Esophagus muscularis mucosa (tissue), 4 donors: ENCODE data around the gene NTRK2. TPM values are rescaled to one million over a fixed set of nuclear protein-coding genes. Genes with fewer than 3 reads are reported as not detected.

Experiments
- DNase-seq: peaks from one replicate; pipeline ENCODE4 v3.0.0-alpha.2; 2017; ENCODE audit errors: extremely low spot score
- H3K27ac ChIP-seq, 4 donors: fragments of 200-600 bp; sonication (generic); replicated peaks in 1 of 4; 1 replicate in 3 of 4; 2 replicates in 1 of 4; pipeline ENCODE4 v1.5.1; 2016 to 2019; ENCODE audit warnings: mild to moderate bottlenecking in 1 of 4
- H3K27me3 ChIP-seq, 4 donors: fragments of 200-600 bp; sonication (generic); one replicate each; pipeline versions ENCODE4 v1.5.1 to v1.6.0; 2016 to 2019
- H3K36me3 ChIP-seq, 4 donors: fragments of 200-600 bp; sonication (generic); one replicate each; pipeline ENCODE4 v1.5.1; 2016 to 2019
- H3K4me1 ChIP-seq, 4 donors: fragments of 200-600 bp; sonication (generic); one replicate each; pipeline ENCODE4 v1.5.1; 2016 to 2019
- H3K4me3 ChIP-seq, 4 donors: fragments of 200-600 bp; sonication (generic); 1 replicate in 2 of 4; 2 replicates in 2 of 4; pipeline ENCODE4 v1.5.1; 2016 to 2019; ENCODE audit warnings: mild to moderate bottlenecking in 4 of 4, moderate library complexity in 1 of 4
- H3K9me3 ChIP-seq, 4 donors: fragments of 200-600 bp; sonication (generic); 1 replicate in 3 of 4; 2 replicates in 1 of 4; pipeline ENCODE4 v1.5.1; 2016 to 2019
- EP300 ChIP-seq: sonication (generic); formaldehyde crosslinking; IDR thresholded peaks from one replicate; pipeline ENCODE4 v1.6.1; 2017; ENCODE audit warnings: antibody characterized with exemption
- POLR2A ChIP-seq: fragments of 450-650 bp; IDR thresholded peaks from one replicate; pipeline ENCODE4 v1.6.1; 2017; ENCODE audit warnings: antibody characterized with exemption, moderate library complexity, mild to moderate bottlenecking, low read depth
- POLR2AphosphoS5 ChIP-seq, 2 donors: sonication (generic); formaldehyde crosslinking; IDR thresholded peaks; one replicate each; pipeline ENCODE4 v1.6.1; 2017; ENCODE audit warnings: antibody characterized with exemption in 2 of 2
- whole genome bisulfite sequencing: methylation state at CpG from one replicate; pipeline ENCODE4 v1.1.5; 2018; 5-methylcytosine and 5-hydroxymethylcytosine counted together
- intact Hi-C: fragments of 100-400 bp; cut with DNase I; formaldehyde crosslinking; loops from one replicate; pipeline ENCODE4 v1.15.1; 2023
- total RNA-seq, 4 donors: library from RNA; depleted of rRNA; stranded (reverse); fragments of >200 nt; gene quantifications; one replicate each; pipeline versions ENCODE4 v1.1.0 to v1.2.1, GENCODE V29; 2016
- TF ChIP-seq, protein P1 (sequence below), 3 experiments: fragments of 200-600 bp in 2 of 3; fragments of 450-650 bp in 1 of 3; sonication (generic) in 2 of 3; IDR thresholded peaks; one replicate each; pipeline ENCODE4 v1.5.1; 2017 to 2019; ENCODE audit warnings: antibody characterized with exemption in 3 of 3, mild to moderate bottlenecking in 2 of 3, moderate library complexity in 1 of 3

NTRK2 gene
- total RNA-seq, 4 donors from 2014 or later = 1.2 to 6.3 (median 5.5) TPM

- no peak for TF ChIP-seq EP300
- TF ChIP-seq POLR2AphosphoS5 (IDR thresholded peaks at IDR 0.05) = no peak
- no peak for TF ChIP-seq POLR2A
- TF ChIP-seq, protein P1, sequence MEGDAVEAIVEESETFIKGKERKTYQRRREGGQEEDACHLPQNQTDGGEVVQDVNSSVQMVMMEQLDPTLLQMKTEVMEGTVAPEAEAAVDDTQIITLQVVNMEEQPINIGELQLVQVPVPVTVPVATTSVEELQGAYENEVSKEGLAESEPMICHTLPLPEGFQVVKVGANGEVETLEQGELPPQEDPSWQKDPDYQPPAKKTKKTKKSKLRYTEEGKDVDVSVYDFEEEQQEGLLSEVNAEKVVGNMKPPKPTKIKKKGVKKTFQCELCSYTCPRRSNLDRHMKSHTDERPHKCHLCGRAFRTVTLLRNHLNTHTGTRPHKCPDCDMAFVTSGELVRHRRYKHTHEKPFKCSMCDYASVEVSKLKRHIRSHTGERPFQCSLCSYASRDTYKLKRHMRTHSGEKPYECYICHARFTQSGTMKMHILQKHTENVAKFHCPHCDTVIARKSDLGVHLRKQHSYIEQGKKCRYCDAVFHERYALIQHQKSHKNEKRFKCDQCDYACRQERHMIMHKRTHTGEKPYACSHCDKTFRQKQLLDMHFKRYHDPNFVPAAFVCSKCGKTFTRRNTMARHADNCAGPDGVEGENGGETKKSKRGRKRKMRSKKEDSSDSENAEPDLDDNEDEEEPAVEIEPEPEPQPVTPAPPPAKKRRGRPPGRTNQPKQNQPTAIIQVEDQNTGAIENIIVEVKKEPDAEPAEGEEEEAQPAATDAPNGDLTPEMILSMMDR (IDR thresholded peaks at IDR 0.05) = no peak
Measured at GRCh38 chr9:84748112-84748511, 78.6 kb downstream of the NTRK2 start.

GRCh38 chr9:84750152-84750865 lies 80.8 kb downstream of the NTRK2 start:
- no peak for DNase-seq
- Histone ChIP-seq H3K4me3 (no peak overlapping the region), H3K4me1 (no peaks in the 10 kb centered on the region), H3K36me3 (no peaks in the 10 kb centered on the region), H3K27ac (no peak overlapping the region), H3K9me3 (no peaks in the 10 kb centered on the region), H3K27me3 (no peaks in the 10 kb centered on the region)
- TF ChIP-seq EP300 (no peak), POLR2AphosphoS5 (IDR thresholded peaks at IDR 0.05) (no peak), POLR2A (no peak)
- TF ChIP-seq, protein P1 (IDR thresholded peaks at IDR 0.05) = no peak
- WGBS = 81% methylated on average over 5 of the region's 5 CpGs
- intact Hi-C loops = no loop called here

More at GRCh38 chr9:84748112-84748511, 78.6 kb downstream of the NTRK2 start:
- H3K27ac ChIP-seq = no peak overlapping the region
- peak; percentile 26 for DNase-seq
- H3K36me3 ChIP-seq = no peaks in the 10 kb centered on the region
- H3K27me3 ChIP-seq = no peaks in the 10 kb centered on the region
- intact Hi-C loops = no loop called here
- no peak overlapping the region for H3K4me3 ChIP-seq
- no peaks in the 10 kb centered on the region for H3K9me3 ChIP-seq
- 68% methylated on average over 2 of the region's 2 CpGs for WGBS
- H3K4me1 ChIP-seq = no peaks in the 10 kb centered on the region

DNA sequence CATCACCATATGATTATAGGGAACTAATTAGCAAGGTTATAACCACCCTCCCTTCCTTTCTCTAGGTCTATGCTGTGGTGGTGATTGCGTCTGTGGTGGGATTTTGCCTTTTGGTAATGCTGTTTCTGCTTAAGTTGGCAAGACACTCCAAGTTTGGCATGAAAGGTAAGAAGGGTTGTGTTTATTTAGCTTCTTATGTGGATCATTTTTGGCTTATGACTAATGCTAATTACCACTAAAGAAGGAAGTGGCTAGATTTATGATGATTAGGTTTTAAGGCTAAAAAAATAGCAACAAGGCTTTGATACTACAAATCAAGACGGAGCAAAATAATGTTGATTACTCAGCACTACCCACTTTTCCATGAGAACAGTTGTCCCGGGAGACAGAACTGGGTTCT lies 82.4 kb downstream of the NTRK2 start:
- TF ChIP-seq EP300 = no peak
- TF ChIP-seq POLR2A = no peak
- TF ChIP-seq POLR2AphosphoS5 (IDR thresholded peaks at IDR 0.05) = no peak
- Histone ChIP-seq H3K27ac (no peak overlapping the region), H3K4me3 (no peak overlapping the region), H3K4me1 (no peaks in the 10 kb centered on the region), H3K27me3 (no peaks in the 10 kb centered on the region), H3K9me3 (no peaks in the 10 kb centered on the region), H3K36me3 (no peaks in the 10 kb centered on the region)
- DNase-seq = no peak
- intact Hi-C loops = no loop called here
- 80% methylated on average over 3 of the region's 3 CpGs for WGBS

- Histone ChIP-seq H3K4me1 (no peaks in the 10 kb centered on the region), H3K36me3 (no peaks in the 10 kb centered on the region), H3K4me3 (no peak overlapping the region), H3K27ac (no peak overlapping the region), H3K9me3 (no peaks in the 10 kb centered on the region), H3K27me3 (no peaks in the 10 kb centered on the region)
- intact Hi-C loops = no loop called here
- DNase-seq = no peak
- 57% methylated on average over 3 of the region's 3 CpGs for WGBS
- TF ChIP-seq, protein P1 (IDR thresholded peaks at IDR 0.05) = no peak
- no peak for TF ChIP-seq EP300
- TF ChIP-seq POLR2A = no peak
- TF ChIP-seq POLR2AphosphoS5 (IDR thresholded peaks at IDR 0.05) = no peak
Measured at GRCh38 chr9:84754461-84754860, 84.9 kb downstream of the NTRK2 start.

- no peak for DNase-seq
- no peak overlapping the region for H3K27ac ChIP-seq
Measured at GRCh38 chr9:84754881-84755280, 85.4 kb downstream of the NTRK2 start.

More at GRCh38 chr9:84754881-84755280, 85.4 kb downstream of the NTRK2 start:
- H3K36me3 ChIP-seq = no peaks in the 10 kb centered on the region
- H3K9me3 ChIP-seq = no peaks in the 10 kb centered on the region
- no peak overlapping the region for H3K4me3 ChIP-seq
- intact Hi-C loops = no loop called here
- 90% methylated on average over 5 of the region's 5 CpGs for WGBS
- TF ChIP-seq, protein P1 (IDR thresholded peaks at IDR 0.05) = no peak
- no peak for TF ChIP-seq EP300
- no peak for TF ChIP-seq POLR2AphosphoS5 (IDR thresholded peaks at IDR 0.05)
- no peak for TF ChIP-seq POLR2A
- no peaks in the 10 kb centered on the region for H3K4me1 ChIP-seq
- H3K27me3 ChIP-seq = no peaks in the 10 kb centered on the region
